Kidney (tissue), 14 donors: ENCODE measurements around the gene HAL. TPM values are rescaled to one million over a fixed set of nuclear protein-coding genes. Genes with fewer than 3 reads are reported as not detected.

Experiments
- DNase-seq, 5 donors: peaks; one replicate each; pipeline ENCODE4 v3.0.0-alpha.2; 2013 to 2020
- FAIRE-seq: peaks from 2 replicates; lab custom pipeline; 2012; peaks lifted over from hg19 to GRCh38; lab: Jason Lieb, UNC
- H3K27ac ChIP-seq, 2 donors: one replicate each; pipeline ENCODE4 v1.7.0; 2013; ENCODE audit warnings: low read depth in 2 of 2, low read length in 2 of 2, inconsistent platforms in 1 of 2
- H3K27me3 ChIP-seq: one replicate; pipeline ENCODE4 v1.7.1; 2013; ENCODE audit warnings: low read length, inconsistent platforms; ENCODE audit not compliant: control insufficient read depth, insufficient read depth
- H3K36me3 ChIP-seq, 3 donors: one replicate each; pipeline versions ENCODE4 v1.7.0 to v1.7.1; 2013; ENCODE audit warnings: low read length in 3 of 3, control low read depth in 1 of 3, inconsistent platforms in 1 of 3; ENCODE audit not compliant: insufficient read depth in 3 of 3, control insufficient read depth in 2 of 3
- H3K4me1 ChIP-seq, 3 donors: one replicate each; pipeline versions ENCODE4 v1.7.0 to v1.7.1; 2013; ENCODE audit warnings: low read length in 3 of 3, inconsistent platforms in 1 of 3, low read depth in 1 of 3; ENCODE audit not compliant: control insufficient read depth in 2 of 3, insufficient read depth in 2 of 3
- H3K4me3 ChIP-seq, 3 donors: one replicate each; pipeline versions ENCODE4 v1.7.0 to v1.8.1; 2013; ENCODE audit warnings: low read length in 3 of 3, control low read depth in 1 of 3, inconsistent platforms in 1 of 3
- H3K9ac ChIP-seq, 3 donors: one replicate each; pipeline versions ENCODE4 v1.7.0 to v1.7.1; 2013; ENCODE audit warnings: low read length in 3 of 3, control low read depth in 1 of 3, inconsistent platforms in 1 of 3
- H3K9me3 ChIP-seq, 3 donors: one replicate each; pipeline versions ENCODE4 v1.7.0 to v1.7.1; 2013; ENCODE audit warnings: low read length in 3 of 3, control low read depth in 1 of 3, inconsistent platforms in 1 of 3; ENCODE audit not compliant: control insufficient read depth in 2 of 3, insufficient read depth in 1 of 3
- CTCF ChIP-seq: IDR thresholded peaks from 3 replicates; pipeline ENCODE4 v1.5.1; 2012; ENCODE audit warnings: mild to moderate bottlenecking, moderate library complexity, borderline replicate concordance; ENCODE audit not compliant: insufficient read depth; ENCODE audit errors: extremely low read depth
- intact Hi-C: fragments of 100-400 bp; cut with DNase I; formaldehyde crosslinking; loops from one replicate; pipeline ENCODE4 v1.11.1; 2022
- polyA plus RNA-seq: library from polyadenylated mRNA; stranded (reverse); fragments of 350-450 nt; fragmentation: Illumina TruSeq; extraction: RNeasy Lipid Tissue Mini Kit (QIAGEN cat#74804); gene quantifications from one replicate; pipeline ENCODE4 v1.2.3, GENCODE V29; 2014; ENCODE audit warnings: low read depth, low replicate concordance; ENCODE audit not compliant: insufficient read depth
- total RNA-seq: library from RNA; stranded (reverse); fragmentation: NEBNext Ultra II Directional; extraction: Animal tissue kit (Norgen Biotek cat#: 25700); gene quantifications from one replicate; pipeline ENCODE4 v1.2.1, GENCODE V29; 2021
- donor health status: control.
- donor health status: control.
- donor health status: control.
- donor health status: control.
- donor health status: control.
- donor health status: DM: yes; HTN: yes; CAD: no.
- donor health status: Normal renal cell carcinoma (clear cell type).

HAL gene
- total and polyA plus RNA-seq, 2 donors from 2014 or later: 0.88 TPM; not detected in 1

GRCh38 chr12:95995238-95996031 is 709 bp downstream of the HAL start:
- no peak for TF ChIP-seq CTCF
- Histone ChIP-seq H3K9ac (no peak overlapping the region), H3K4me1 (no peaks in the 10 kb centered on the region), H3K9me3 (no peaks in the 10 kb centered on the region), H3K27me3 (no peaks in the 10 kb centered on the region), H3K4me3 (no peak overlapping the region), H3K36me3 (no peaks in the 10 kb centered on the region), H3K27ac (no peak overlapping the region)
- intact Hi-C loops: no loop called here
- FAIRE-seq (no peak), DNase-seq (peak in 1 of 5 donors; percentile 63)

GRCh38 chr12:95994476-95994875 is 1.7 kb downstream of the HAL start:
- no peak for TF ChIP-seq CTCF

GRCh38 chr12:95993907-95994306 is 2.2 kb downstream of the HAL start:
- no peak for FAIRE-seq
- Histone ChIP-seq H3K27ac (no peak overlapping the region), H3K4me1 (no peaks in the 10 kb centered on the region), H3K9ac (no peak overlapping the region), H3K27me3 (no peaks in the 10 kb centered on the region), H3K4me3 (no peak overlapping the region), H3K36me3 (no peaks in the 10 kb centered on the region), H3K9me3 (no peaks in the 10 kb centered on the region)
- DNase-seq: no peak
- intact Hi-C loops: no loop called here
- no peak for TF ChIP-seq CTCF

More at GRCh38 chr12:95994476-95994875, 1.7 kb downstream of the HAL start:
- H3K9ac ChIP-seq: no peak overlapping the region
- no peaks in the 10 kb centered on the region for H3K27me3 ChIP-seq
- no peak overlapping the region for H3K4me3 ChIP-seq
- DNase-seq (no peak), FAIRE-seq (no peak)
- intact Hi-C loops: no loop called here
- H3K27ac ChIP-seq: no peak overlapping the region
- H3K4me1 ChIP-seq: no peaks in the 10 kb centered on the region
- H3K9me3 ChIP-seq: no peaks in the 10 kb centered on the region
- H3K36me3 ChIP-seq: no peaks in the 10 kb centered on the region
